ENCODE measurements around the gene LSM4. TPM values are rescaled to one million over a fixed set of nuclear protein-coding genes. Genes with fewer than 3 reads are reported as not detected.
A peak's percentile ranks its signal among the peaks of the same experiment; 100 is the strongest.

LSM4 gene
- total and polyA plus RNA-seq, 8 donors = 16.5 to 67.9 (median 35.3) TPM

- no peak for DNase-seq
- intact Hi-C loops (cut with DNase I) = loop anchor here in 1 of 3 donors (10.0 kb wide), 1 partner anchor 54 kb away; no protein-coding TSS in a partner anchor
Measured at GRCh38 chr19:18269070-18269723, 53.7 kb downstream of the LSM4 start.

GRCh38 chr19:18266771-18267686 lies 55.8 kb downstream of the LSM4 start:
- intact Hi-C loops (cut with DNase I) = loop anchor here in 1 of 3 donors (10.0 kb wide), 1 partner anchor 52 kb away; no protein-coding TSS in a partner anchor
- 90 to 94% methylated on average over 41 to 42 of the region's 42 CpGs for WGBS, 2 donors
- FAIRE-seq (no peak), DNase-seq (peak in 2 of 6 donors; percentile 33 to 73), ATAC-seq (no peak)
- Histone ChIP-seq H3K9me3 (no peaks in the 10 kb centered on the region), H3K27ac (no peak overlapping the region), H3K4me1 (no peaks in the 10 kb centered on the region), H3K36me3 (peaks cover 0 to 28% (median 0%) of the 10 kb centered on the region in 3 donors), H3K27me3 (no peaks in the 10 kb centered on the region), H3K4me3 (no peak overlapping the region)
- no peak for TF ChIP-seq CTCF (IDR thresholded peaks at IDR 0.05)

More at GRCh38 chr19:18269070-18269723, 53.7 kb downstream of the LSM4 start:
- Histone ChIP-seq H3K4me3 (no peak overlapping the region), H3K4me1 (no peaks in the 10 kb centered on the region), H3K27me3 (no peaks in the 10 kb centered on the region), H3K36me3 (peaks cover 0 to 28% (median 0%) of the 10 kb centered on the region in 3 donors), H3K27ac (no peak overlapping the region), H3K9me3 (no peaks in the 10 kb centered on the region)
- WGBS, 2 donors = 84 to 96% methylated on average over 2 of the region's 2 CpGs
- no peak for FAIRE-seq
- TF ChIP-seq CTCF (IDR thresholded peaks at IDR 0.05) = no peak
- no peak for ATAC-seq

DNA sequence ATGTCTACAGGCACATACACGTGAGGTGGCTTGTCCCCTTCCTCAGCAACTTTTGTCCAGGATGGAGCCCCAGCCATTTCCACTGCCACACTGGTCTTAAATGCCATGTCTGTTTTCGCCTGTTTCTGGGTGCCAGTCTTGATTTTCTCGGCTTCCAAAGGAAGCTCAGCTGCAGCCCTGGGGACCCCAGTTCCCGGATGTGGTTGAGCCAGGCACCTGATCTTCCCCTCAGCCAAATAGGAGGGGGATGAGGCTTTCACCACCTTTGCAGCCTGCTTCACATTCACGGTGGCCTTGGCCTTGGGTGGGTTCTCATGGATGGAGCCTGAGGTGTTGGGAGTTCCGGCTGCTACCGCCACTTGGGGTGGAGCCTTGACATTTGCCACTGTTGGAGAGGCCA lies 57.3 kb downstream of the LSM4 start:
- ATAC-seq (no peak), FAIRE-seq (no peak), DNase-seq (peak in 1 of 6 donors; percentile 24)
- H3K27ac ChIP-seq = no peak overlapping the region
- H3K4me1 ChIP-seq = no peaks in the 10 kb centered on the region
- no peak for TF ChIP-seq CTCF (IDR thresholded peaks at IDR 0.05)
- WGBS, 2 donors = 90 to 93% methylated on average over 7 of the region's 7 CpGs
- intact Hi-C loops (cut with DNase I) = loop anchor here in 1 of 3 donors (10.0 kb wide), 1 partner anchor 51 kb away; no protein-coding TSS in a partner anchor
- H3K4me3 ChIP-seq = no peak overlapping the region
- peaks cover 0 to 28% (median 0%) of the 10 kb centered on the region in 3 donors for H3K36me3 ChIP-seq
- H3K9me3 ChIP-seq = no peaks in the 10 kb centered on the region
- H3K27me3 ChIP-seq = no peaks in the 10 kb centered on the region

GRCh38 chr19:18264971-18265540 lies 57.8 kb downstream of the LSM4 start:
- TF ChIP-seq CTCF (IDR thresholded peaks at IDR 0.05) = no peak
- WGBS, 2 donors = 93 to 95% methylated on average over 23 of the region's 23 CpGs
- Histone ChIP-seq H3K9me3 (no peaks in the 10 kb centered on the region), H3K27ac (no peak overlapping the region), H3K4me1 (no peaks in the 10 kb centered on the region), H3K36me3 (peaks cover 0 to 28% (median 0%) of the 10 kb centered on the region in 3 donors), H3K4me3 (no peak overlapping the region), H3K27me3 (no peaks in the 10 kb centered on the region)
- FAIRE-seq = no peak
- ATAC-seq = no peak
- intact Hi-C loops (cut with DNase I) = loop anchor here in 1 of 3 donors (10.0 kb wide), 1 partner anchor 50 kb away; no protein-coding TSS in a partner anchor
- DNase-seq = peak in 2 of 6 donors; percentile 39 to 70

Data from pancreas (tissue), 10 donors.